Left renal cortex interstitium (tissue), 4 donors: Measurements from ENCODE around the gene OR1I1. TPM values are rescaled to one million over a fixed set of nuclear protein-coding genes. Genes with fewer than 3 reads are reported as not detected.
"Not testable (repeated sequence)": the region's sequence is repeated elsewhere in the genome, so short reads cannot be mapped to it uniquely, and the experiment has no call there.

Experiments
- DNase-seq, 4 donors: peaks; one replicate each; pipeline ENCODE4 v3.0.0-alpha.2; 2013; ENCODE audit warnings: low read depth in 4 of 4, low spot score in 2 of 4, missing footprints in 1 of 4
- polyA plus RNA-seq, 4 donors: library from polyadenylated mRNA; unstranded; fragments of 120-200 nt; gene quantifications; one replicate each; pipeline ENCODE4 v1.2.1, GENCODE V29; 2013; ENCODE audit not compliant: insufficient read length in 4 of 4

OR1I1 gene, protein sequence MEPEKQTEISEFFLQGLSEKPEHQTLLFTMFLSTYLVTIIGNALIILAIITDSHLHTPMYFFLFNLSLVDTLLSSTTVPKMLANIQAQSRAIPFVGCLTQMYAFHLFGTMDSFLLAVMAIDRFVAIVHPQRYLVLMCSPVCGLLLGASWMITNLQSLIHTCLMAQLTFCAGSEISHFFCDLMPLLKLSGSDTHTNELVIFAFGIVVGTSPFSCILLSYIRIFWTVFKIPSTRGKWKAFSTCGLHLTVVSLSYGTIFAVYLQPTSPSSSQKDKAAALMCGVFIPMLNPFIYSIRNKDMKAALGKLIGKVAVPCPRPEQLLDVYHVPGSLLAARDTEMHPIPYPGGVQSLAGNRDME
- under 1 TPM; 0.03 to 0.09 (median 0.06) TPM for polyA plus RNA-seq

DNA sequence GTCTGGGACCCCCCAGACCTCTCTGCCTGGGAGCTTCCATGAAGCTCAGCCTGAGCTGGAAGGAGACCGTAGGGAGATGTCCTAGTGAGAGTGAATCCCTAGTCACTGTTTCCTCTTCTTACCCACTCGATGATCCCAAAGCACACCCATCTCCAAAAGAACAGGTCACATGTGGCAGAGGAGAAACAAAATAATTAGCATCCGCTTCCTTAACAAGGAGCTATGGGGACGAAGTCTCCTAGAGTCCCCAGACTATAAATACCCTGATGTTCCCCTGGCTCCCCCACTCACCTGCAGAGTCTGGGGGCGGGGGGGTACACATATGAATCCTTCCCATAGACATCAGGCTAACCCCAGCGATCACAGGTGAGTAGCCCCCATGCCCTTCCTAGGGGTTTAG is at the start of gene OR1I1:
TSS of gene OR1I1 (plus strand) at position 301 of the 400 bp plus-strand sequence. CDS start 4,855 bp downstream, outside the sequence.
- DNase-seq, result no peak

DNA sequence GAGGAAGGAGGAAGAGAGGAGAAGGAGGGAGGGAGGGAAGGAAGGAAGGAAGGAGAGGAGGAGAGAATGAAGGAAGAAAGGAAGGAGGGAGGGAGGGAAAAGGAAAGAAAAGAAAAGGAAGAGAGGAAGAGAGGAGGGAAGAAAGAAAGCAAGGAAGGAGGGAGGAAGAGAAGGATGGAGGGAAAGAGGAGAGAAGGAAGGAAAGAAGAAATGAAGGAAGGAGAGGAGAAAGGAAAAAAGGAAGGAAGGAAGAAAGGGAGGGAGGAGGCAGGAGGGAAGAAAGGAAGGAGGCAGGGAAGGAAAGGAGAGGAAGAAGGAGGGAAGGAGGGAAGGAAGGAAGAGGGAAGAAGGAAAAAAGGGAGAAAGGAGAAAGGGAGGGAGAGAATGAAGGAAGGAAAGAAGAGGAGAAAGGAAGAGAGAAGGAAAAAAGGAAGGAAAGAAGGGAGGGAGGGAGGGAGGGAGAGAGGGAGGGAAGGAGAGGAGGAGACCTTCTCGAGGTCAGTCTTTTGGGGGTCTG is 46.2 kb upstream of the OR1I1 start:
- no peak for DNase-seq

- DNase-seq, result no peak
Measured at GRCh38 chr19:15037586-15037985, 44.4 kb upstream of the OR1I1 start.

GRCh38 chr19:15038294-15038693 is 43.7 kb upstream of the OR1I1 start:
- no peak for DNase-seq

- DNase-seq, result no peak
Measured at GRCh38 chr19:15042003-15042402, 40.0 kb upstream of the OR1I1 start.

DNA sequence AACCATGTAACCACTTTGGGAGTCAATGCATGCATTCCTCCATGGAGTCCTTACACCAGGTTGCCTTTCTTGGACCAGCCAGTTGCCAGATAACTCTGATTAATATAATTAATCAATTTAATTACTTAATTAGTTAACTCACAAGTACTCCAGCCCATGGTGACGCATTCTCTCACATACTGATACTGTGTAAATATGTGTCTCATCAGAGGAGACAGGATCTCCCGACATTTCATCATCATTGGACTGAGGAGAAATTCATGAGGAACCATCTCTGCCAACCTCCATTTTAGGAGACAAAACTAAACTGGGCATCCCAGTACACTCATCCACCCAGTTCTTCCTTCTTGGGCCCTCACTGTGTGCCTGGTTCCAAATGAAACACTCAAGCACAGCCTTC is 39.2 kb upstream of the OR1I1 start:
- DNase-seq, result no peak

DNA sequence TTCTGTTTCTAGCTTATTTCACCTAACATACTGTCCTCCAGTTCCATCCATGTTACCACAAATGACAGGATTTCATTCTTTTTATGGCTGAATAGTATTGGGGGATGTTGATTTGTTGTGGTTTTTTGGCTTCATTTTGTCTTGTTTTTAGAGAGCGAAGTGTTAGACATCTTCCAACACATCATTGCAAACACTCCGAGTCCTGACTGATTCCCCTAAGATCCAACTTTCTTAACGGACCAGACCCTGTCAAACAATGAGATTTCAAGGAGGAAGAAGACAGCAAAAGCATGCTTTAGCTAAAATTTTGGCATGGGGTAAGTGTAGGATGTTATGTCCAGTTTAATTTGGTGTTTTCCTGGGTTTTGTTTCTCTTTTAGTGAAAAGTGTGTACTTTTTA is 36.5 kb upstream of the OR1I1 start:
- no peak for DNase-seq

GRCh38 chr19:15047680-15048079 is 34.3 kb upstream of the OR1I1 start:
- no peak for DNase-seq

DNA sequence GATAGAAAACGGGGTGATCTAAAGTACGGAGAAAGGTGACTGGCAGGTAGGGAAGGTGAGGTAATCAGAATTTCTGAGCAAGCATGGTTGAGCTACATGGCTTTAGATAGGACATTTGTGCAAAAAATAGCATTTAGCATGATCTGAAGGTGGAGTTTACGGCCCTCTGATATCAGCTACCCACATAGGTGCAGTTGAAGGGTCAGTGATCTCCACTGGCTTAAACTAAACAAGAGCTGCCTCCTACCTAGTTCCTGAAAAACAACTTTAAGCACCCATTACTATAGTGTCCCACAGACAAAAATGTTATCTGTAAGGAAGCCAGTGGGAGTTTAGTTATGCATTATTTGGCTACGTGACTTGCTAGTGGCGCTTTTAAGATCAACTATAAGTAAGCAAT is 33.9 kb upstream of the OR1I1 start:
- DNase-seq, result no peak

DNA sequence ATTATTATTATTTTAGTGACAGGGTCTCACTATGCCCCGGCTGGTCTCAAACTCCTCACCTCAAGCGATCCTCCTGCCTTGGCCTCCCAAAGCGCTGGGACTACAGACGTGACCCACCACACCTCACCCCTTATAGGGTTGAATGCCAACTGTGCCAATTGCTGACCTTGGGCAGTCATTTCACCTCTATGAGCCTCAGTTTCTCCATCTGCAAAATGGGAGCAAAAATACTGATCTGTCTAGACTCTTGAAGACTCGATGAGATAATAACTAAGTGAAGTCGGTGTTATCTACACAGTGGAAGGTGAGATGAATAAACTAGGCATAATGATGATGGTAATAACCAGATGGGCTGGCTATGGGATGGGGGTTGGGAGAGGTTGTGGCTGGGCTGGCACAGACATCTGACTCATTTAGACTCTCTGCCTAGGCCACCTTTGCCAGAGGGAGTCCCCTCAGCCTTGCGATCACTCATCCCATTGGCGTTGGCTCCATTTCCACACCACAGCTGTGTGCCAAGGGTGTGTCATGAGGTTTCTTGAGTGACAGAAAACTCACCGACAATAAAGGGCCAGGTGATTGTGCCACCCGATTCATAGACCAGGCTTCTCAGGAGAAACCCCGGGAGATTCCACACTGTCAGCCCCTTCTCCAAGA is 33.0 kb upstream of the OR1I1 start, which contains the start of gene CASP14:
TSS of gene CASP14 (plus strand) at position 596 of the 657 bp plus-strand sequence. CDS start 2,772 bp downstream, outside the sequence.
- DNase-seq, result no peak

DNA sequence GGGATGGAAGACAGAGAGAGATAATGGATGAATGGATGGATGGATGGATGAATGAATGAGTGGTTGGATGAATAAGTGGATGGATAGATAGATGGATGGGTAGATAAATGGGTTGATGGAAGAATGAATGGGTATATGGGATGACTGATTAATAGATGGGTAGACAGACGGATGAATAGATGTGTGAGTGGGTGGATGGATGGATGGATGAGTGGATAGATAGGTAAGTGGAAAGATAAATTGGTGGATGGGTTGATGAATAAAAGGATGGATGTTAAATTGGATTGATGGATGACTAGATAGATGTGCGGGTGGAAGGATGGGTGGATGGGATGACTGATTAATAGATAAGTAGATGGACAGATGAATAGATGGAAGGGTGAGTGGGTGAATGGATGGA is 31.4 kb upstream of the OR1I1 start:
- no peak for DNase-seq

DNA sequence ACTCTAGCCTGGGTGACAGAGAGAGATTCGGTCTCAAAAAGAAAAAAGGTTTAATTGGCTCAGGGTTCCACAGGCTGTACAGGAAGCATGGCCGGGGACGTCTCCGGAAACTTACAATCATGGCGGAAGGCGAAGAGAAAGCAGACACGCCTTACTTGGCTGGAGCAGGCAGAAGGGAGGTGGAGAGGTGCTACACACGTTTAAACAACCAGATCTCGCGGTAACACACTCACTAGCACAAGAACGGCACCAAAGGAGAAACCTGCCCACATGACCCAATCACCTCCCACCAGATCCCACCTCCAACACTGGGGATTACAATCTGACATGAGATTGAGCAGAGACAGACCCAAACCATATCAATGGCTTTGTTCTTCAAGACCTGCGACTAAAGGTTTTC is 20.0 kb upstream of the OR1I1 start:
- DNase-seq, result no peak

DNA sequence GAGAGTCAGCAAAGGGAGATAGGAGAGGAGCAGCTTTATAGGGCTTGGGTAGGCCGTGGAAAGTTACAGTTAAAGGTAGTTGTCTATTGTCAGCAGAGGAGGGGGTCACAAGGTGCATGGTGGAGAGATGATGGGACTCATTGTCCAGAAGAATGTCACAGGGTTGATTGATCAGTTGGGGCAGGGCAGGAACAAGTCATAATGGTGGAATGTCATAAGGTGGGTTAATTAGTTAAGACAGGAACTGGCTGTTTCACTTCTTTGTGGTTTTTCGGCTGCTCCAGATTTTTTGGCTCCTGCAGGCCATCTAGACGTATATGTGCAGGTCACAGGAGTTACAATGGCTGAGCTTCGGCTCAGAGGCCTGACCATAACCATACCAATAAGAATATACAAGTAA is 11.6 kb upstream of the OR1I1 start:
- DNase-seq, result not testable (repeated sequence)

DNA sequence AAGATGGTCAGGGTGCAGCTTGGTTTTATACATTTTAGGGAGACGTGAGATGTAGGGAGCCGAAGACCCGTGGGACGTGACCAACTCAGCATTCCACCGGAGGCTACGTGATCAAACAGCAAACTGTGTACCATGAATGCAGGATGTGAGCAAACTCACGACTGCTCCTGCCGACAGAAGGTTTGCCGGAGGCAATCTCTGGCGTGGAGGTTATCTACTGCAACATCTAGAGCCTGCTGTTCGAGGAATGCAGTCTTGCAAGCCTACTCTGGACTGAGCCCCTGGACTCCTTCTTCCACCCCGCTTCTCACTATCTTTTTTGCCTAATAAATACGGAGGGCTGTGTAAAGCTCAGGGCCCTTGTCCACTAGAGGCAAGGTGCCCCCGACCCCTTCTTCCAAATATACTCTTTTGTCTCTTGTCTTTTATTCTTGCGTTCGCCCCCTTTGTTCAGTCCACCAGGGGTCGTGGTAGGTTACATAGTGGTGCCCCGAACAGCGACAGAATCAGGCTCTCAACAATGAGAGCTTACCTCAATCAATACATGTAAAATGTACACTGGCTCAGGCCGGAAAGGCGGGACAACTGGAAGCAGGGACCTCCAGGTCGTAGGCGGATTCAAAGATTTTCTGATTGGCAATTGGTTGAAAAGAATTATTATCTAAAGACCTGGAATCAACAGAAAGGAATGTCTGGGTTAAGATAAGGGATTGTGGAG is 8.9 kb upstream of the OR1I1 start:
- DNase-seq, result no peak

DNA sequence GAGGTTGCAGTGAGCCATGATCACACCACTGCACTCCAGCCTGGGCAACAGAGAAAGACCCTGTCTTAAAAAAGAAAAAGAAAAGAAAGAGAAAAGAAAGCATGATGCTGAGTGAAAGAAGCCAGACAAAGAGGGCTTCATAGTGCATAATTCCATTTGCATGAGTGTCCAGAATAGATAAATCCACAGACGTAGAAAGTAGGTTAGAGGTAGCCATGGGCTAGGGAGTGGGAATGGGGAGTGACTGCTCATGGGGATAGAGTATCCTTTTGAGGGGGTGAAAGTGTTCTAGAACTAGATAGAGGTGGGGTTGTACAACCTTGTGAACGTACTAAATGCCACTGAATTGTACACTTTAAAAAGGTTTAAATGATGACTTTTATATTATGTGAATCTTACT is 7.6 kb upstream of the OR1I1 start:
- no peak for DNase-seq

GRCh38 chr19:15075806-15076205 is 6.2 kb upstream of the OR1I1 start:
- no peak for DNase-seq

DNA sequence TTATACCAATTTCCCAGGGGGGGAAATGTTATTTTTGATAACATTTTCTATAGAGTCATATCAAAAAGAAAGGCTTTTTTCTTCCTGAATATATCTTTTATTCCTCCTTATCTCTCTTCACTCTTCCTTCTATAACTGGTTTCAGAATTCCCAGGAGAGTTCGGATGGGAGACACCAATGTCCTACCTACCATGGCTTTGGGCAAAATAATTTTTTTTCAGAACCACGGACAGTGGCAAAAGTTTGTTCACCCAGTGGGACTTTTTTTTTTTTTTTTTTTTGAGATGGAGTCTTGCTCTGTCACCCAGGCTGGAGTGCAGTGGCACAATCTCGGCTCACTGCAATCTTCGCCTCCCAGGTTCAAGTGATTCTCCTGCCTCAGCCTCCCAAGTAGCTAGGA is 2.0 kb upstream of the OR1I1 start:
- not testable (repeated sequence) for DNase-seq

GRCh38 chr19:15087182-15087581 is 5.2 kb downstream of the OR1I1 start:
- DNase-seq, result no peak

GRCh38 chr19:15091918-15092753 is 10.1 kb downstream of the OR1I1 start:
- DNase-seq, result peak in 2 of 4 donors; percentile 34 to 65

DNA sequence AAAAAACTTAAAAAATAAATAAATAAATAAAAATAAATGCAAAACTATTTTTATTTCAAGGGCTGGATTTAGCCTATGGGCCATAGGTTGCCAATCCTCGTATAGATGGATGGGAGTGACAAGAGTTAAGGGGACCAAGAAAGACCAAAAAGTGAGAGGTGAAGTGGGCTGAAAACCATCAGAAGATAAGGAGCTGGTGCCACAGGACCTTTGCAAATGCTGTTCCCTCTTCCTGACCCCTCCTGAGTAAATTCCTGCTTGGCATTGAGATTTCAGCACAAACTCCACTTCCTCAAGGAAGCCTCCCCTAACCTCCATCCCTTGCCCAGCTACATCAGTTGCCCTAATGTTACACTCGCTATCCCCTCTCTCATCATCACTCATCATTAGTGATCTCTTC is 11.0 kb downstream of the OR1I1 start:
- no peak for DNase-seq
